ENCODE results near the gene TRIM9.
A peak's percentile ranks its signal among the peaks of the same experiment; 100 is the strongest.

TRIM9 gene

DNA sequence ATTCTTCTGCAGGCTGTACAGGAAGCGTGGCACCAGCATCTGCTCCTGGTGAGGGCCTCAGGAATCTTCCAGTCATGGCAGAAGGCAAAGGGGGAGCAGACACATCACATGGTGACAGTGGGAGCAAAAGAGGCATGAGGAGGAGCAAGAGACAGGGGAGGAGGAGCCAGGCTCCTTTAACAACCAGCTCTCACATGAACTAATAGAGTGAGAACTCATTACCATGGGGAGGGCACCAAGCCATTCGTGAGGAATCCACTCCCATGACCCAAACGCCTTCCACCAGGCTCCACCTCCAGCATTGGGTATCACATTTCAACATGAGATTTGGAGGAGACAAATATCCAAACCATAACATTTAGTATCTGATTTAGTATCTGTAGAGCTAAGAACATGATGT, 14.7 kb upstream of the TRIM9 start:
- Histone ChIP-seq H3K27ac (no peak overlapping the region), H3K4me3 (no peak overlapping the region)
- DNase-seq (ENCODE audit: low spot score) = no peak
- TF ChIP-seq, protein P1, sequence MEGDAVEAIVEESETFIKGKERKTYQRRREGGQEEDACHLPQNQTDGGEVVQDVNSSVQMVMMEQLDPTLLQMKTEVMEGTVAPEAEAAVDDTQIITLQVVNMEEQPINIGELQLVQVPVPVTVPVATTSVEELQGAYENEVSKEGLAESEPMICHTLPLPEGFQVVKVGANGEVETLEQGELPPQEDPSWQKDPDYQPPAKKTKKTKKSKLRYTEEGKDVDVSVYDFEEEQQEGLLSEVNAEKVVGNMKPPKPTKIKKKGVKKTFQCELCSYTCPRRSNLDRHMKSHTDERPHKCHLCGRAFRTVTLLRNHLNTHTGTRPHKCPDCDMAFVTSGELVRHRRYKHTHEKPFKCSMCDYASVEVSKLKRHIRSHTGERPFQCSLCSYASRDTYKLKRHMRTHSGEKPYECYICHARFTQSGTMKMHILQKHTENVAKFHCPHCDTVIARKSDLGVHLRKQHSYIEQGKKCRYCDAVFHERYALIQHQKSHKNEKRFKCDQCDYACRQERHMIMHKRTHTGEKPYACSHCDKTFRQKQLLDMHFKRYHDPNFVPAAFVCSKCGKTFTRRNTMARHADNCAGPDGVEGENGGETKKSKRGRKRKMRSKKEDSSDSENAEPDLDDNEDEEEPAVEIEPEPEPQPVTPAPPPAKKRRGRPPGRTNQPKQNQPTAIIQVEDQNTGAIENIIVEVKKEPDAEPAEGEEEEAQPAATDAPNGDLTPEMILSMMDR (IDR thresholded peaks at IDR 0.05) = no peak

DNA sequence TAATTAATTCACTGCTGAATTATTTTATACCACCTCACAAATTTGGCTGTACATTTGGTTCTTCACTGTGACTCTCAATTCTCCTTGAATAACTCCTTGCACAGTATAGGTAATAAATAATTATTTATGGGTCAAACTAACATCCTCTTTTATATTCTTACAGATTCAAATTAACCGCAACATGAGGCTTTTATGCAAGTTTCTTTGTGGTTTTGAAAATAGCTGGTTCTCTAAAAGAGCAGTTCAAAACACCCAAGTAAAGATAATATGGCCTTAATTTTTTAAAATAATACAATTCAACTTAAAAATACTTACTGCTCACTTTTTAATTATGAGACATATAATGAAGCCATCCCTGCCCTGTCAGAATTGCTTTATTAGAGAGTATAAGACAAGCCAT, 12.9 kb upstream of the TRIM9 start:
- no peak overlapping the region for H3K4me3 ChIP-seq
- no peak for DNase-seq (ENCODE audit: low spot score)
- TF ChIP-seq, protein P1 (IDR thresholded peaks at IDR 0.05) = no peak
- H3K27ac ChIP-seq = no peak overlapping the region

DNA sequence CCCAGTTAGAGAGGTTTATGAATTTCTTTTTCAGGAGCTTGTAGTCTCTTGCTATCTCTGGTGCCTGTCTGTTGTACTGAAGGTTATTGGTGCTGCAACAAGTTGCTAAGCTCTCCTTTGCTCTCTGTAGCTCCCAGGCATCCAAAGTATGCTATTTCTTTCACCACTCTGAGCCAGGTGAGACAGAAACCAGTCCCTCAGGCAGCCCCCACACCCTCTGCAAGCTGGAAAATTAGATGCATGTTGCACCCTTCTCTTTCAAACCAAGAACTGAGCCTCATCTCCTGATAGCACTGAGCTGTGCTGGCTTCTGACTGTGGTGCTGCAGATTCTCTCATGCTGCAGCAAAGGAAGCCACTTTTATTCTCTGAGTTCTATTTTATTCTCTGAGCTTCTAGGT, 9.6 kb upstream of the TRIM9 start:
- DNase-seq (ENCODE audit: low spot score) = no peak
- TF ChIP-seq, protein P1 (IDR thresholded peaks at IDR 0.05) = no peak

DNA sequence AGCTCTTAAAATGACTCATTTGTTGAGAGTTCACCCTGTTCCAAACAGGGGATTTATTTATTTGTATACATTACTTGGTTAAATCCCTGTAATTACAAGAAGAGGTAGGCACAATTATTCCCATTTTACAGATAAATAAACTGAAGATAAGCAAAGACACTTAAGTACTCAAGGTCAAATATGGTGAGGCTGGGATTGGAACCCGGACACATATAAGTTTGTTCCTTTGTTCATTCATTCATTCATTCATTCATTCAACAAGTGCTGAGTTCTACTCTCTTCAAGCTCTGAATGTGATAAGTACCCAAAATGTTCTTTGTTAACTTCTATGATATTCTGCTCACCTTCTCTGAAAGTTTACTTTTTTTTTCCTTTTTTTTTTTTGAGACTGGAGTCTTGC, 2.4 kb upstream of the TRIM9 start:
- no peak overlapping the region for H3K4me3 ChIP-seq
- DNase-seq (ENCODE audit: low spot score) = no peak
- H3K27ac ChIP-seq = no peak overlapping the region
- TF ChIP-seq, protein P1 (IDR thresholded peaks at IDR 0.05) = no peak

More for the DNA sequence above, 9.6 kb upstream of the TRIM9 start:
- Histone ChIP-seq H3K27ac (no peak overlapping the region), H3K4me3 (no peak overlapping the region)

DNA sequence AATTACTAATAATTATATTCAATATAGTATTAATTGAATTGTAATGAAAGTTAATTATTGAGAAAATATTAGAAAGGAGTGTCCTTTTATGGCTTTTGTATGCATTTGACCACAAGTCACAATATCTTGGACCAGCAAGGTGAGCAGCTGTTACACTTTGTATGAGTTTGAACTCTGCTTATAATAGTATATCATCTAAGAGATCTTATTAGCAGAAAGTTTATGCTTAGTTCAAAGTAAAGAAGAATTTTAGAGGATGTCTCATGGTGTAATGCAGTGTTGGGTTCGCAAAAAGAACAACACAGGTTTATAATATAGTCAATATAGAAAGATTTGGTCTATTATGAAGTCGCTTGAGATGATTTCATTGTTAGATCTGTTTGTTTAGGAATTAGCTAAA, 2.0 kb upstream of the TRIM9 start:
- DNase-seq (ENCODE audit: low spot score) = no peak
- TF ChIP-seq, protein P1 (IDR thresholded peaks at IDR 0.05) = no peak
- Histone ChIP-seq H3K27ac (no peak overlapping the region), H3K4me3 (no peak overlapping the region)

DNA sequence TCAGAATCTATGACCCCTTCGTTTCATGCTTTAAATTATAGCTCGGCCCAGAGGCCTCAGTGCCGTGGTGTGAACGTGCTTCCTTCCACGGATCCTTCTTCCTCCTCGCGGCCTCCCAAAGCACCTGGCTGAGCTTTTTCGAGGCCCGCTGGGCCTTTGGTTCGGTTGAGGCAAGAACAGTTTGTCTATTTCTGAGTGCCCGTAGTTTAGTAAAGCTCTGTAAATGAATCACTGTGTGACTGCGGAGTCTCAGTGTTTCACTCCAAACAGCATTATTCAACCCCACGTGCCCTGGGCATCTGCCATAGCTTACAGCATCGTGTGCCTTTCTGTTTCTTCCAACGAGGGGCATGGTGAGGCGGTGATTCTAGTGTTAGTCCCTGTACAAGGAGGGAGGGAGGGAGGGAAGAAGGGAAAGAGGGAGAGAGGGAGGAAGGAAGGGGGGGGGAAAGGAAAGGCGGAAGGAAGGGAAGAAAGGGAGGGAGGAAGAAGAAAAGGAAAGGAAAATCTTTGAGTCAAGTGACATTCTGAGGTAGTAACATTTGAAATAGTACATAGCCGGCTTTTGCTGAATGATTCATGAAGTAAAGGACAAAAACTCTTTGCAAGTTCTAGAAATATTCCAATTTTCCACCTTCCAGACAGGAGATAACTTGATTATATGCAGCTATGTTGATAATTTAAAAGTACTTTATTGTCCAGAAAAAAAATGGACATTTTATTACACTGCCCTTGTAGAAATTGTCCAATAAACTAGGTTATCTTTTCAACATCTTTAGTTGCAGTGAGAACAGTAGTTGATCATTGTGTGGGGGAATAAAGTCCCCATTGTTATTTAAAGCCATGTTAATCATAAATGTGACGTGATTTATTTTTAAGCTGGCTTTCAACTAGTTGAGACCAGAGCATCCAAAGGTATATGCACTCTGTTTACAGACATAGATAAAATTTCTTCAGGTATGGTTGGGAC, 1.2 kb upstream of the TRIM9 start:
- H3K4me3 ChIP-seq = peak overlapping the region; percentile 81
- peak overlapping the region in 1 of 2 donors; percentile 58 for H3K27ac ChIP-seq
- no peak for DNase-seq (ENCODE audit: low spot score)
- TF ChIP-seq, protein P1 (IDR thresholded peaks at IDR 0.05) = no peak
